Panc1 (cell line): Measurements from ENCODE around the gene OR5AK2. TPM values are rescaled to one million over a fixed set of nuclear protein-coding genes. Genes with fewer than 3 reads are reported as not detected.

ENCODE experiments used
- ATAC-seq: fragments of 200-7000 bp; cut with Tn5 transposase; 2 replicates; pipeline ENCODE4 v1.9.1; 2020; ENCODE audit warnings: mild to moderate bottlenecking, moderate library complexity
- BruUV-seq: library from RNA; stranded (reverse); fragments of 400-500 nt; replicated peaks from 2 replicates; lab custom pipeline; 2021; lab: Mats Ljungman, UMichigan
- CTCF ChIA-PET: fragments of 300-600 bp; sonication (Branson Sonifier 250); formaldehyde crosslinking; loops from one replicate; lab custom pipeline; 2022; ENCODE audit warnings: antibody characterized with exemption; lab: Charles Lee
- POLR2A ChIA-PET: fragments of 300-600 bp; sonication (Branson Sonifier 250); formaldehyde crosslinking; loops from one replicate; lab custom pipeline; 2022; ENCODE audit warnings: antibody characterized with exemption; lab: Charles Lee
- DNase-seq: peaks from one replicate; pipeline ENCODE4 v3.0.0-alpha.2; 2010; ENCODE audit warnings: low read depth, low spot score
- H3K27ac ChIP-seq: 2 replicates; pipeline ENCODE4 v1.5.1; 2011; ENCODE audit warnings: mild to moderate bottlenecking, low read length, inconsistent platforms
- H3K27me3 ChIP-seq: fragments of 200-500 bp; sonication (Bioruptor generic); 2 replicates; pipeline ENCODE4 v1.6.0; 2014; ENCODE audit warnings: low read length, inconsistent platforms; ENCODE audit not compliant: control insufficient read depth, insufficient read depth
- H3K36me3 ChIP-seq: fragments of 200-500 bp; sonication (Bioruptor generic); 2 replicates; pipeline ENCODE4 v1.5.1; 2014; ENCODE audit warnings: inconsistent platforms, mild to moderate bottlenecking, low read length, moderate library complexity; ENCODE audit not compliant: control insufficient read depth, insufficient read depth
- H3K4me1 ChIP-seq: 2 replicates; pipeline ENCODE4 v1.5.1; 2011; ENCODE audit warnings: inconsistent platforms, mild to moderate bottlenecking, low read length, moderate library complexity; ENCODE audit not compliant: control insufficient read depth, insufficient read depth
- H3K4me3 ChIP-seq, 2 experiments: 2 replicates each; pipeline ENCODE4 v1.5.1; 2011 to 2012; ENCODE audit warnings: low read depth in 2 of 2, low read length in 2 of 2, mild to moderate bottlenecking in 2 of 2, inconsistent platforms in 1 of 2, moderate library complexity in 1 of 2
- H3K9me3 ChIP-seq: fragments of 200-500 bp; sonication (Bioruptor generic); 2 replicates; pipeline ENCODE4 v1.5.1; 2014; ENCODE audit warnings: low read depth, mild to moderate bottlenecking, inconsistent platforms, low read length, moderate library complexity; ENCODE audit not compliant: control insufficient read depth, insufficient read depth
- CTCF ChIP-seq: fragments of 450-650 bp; IDR thresholded peaks from 2 replicates; pipeline ENCODE4 v1.5.1; 2017; ENCODE audit warnings: mild to moderate bottlenecking
- POLR2AphosphoS5 ChIP-seq: IDR thresholded peaks from 2 replicates; pipeline ENCODE4 v1.6.1; 2012; ENCODE audit warnings: mild to moderate bottlenecking, low read depth, low read length, moderate library complexity
- REST ChIP-seq, 2 experiments: IDR thresholded peaks; 2 replicates each; pipeline ENCODE4 v1.6.1; 2011 to 2012; ENCODE audit warnings: low read depth in 2 of 2, control low read depth in 1 of 2, low read length in 1 of 2, mild to moderate bottlenecking in 1 of 2, moderate library complexity in 1 of 2; ENCODE audit not compliant: insufficient read depth in 1 of 2
- SIN3A ChIP-seq: IDR thresholded peaks from 2 replicates; pipeline ENCODE4 v1.6.1; 2012; ENCODE audit warnings: low read depth, mild to moderate bottlenecking, low read length, moderate library complexity, borderline replicate concordance; ENCODE audit not compliant: insufficient read depth
- TCF7L2 ChIP-seq: IDR thresholded peaks from 2 replicates; pipeline ENCODE4 v1.6.1; 2011; ENCODE audit warnings: mild to moderate bottlenecking, low read depth, low read length, inconsistent platforms
- in situ Hi-C: cut with HindIII; loops from 2 replicates; pipeline ENCODE4 v1.10.0; 2016; ENCODE audit warnings: low sequenced_read_pairs, low pct_unique_long_range_greater_than_20kb
- intact Hi-C: fragments of 100-400 bp; cut with micrococcal nuclease; formaldehyde crosslinking; loops from one replicate; pipeline ENCODE4 v1.10.0; 2022; ENCODE audit not compliant: unreplicated experiment
- total RNA-seq: library from RNA; stranded (reverse); gene quantifications from one replicate; pipeline ENCODE4 v1.2.1, GENCODE V29; 2021; ENCODE audit not compliant: unreplicated experiment

OR5AK2 gene
- total RNA-seq, 1 experiment from 2014 or later = not detected

GRCh38 chr11:57008373-57008772 lies 19.7 kb downstream of the OR5AK2 start:
- ATAC-seq (no peak), DNase-seq (no peak)
- no peak overlapping the region for H3K27ac ChIP-seq
- H3K9me3 ChIP-seq = no peaks in the 10 kb centered on the region
- H3K36me3 ChIP-seq = no peaks in the 10 kb centered on the region
- TF ChIP-seq CTCF = no peak
- no peak for TF ChIP-seq SIN3A
- no peak for TF ChIP-seq TCF7L2
- TF ChIP-seq REST (IDR thresholded peaks at IDR 0.05; ENCODE audit: insufficient read depth in 1 of 2, low read depth in 2 of 2, low read length in 1 of 2) = no peak
- no peak for TF ChIP-seq POLR2AphosphoS5
- POLR2A ChIA-PET = no interaction called here
- BruUV-seq = no TSS peak
- H3K4me1 ChIP-seq = no peaks in the 10 kb centered on the region
- intact Hi-C loops (no loop called here), in situ Hi-C loops (no loop called here)
- H3K27me3 ChIP-seq = no peaks in the 10 kb centered on the region
- CTCF ChIA-PET = no interaction called here
- H3K4me3 ChIP-seq = no peak overlapping the region

GRCh38 chr11:57015679-57016078 lies 27.0 kb downstream of the OR5AK2 start:
- ATAC-seq = no peak
- Histone ChIP-seq H3K4me3 (no peak overlapping the region), H3K4me1 (no peaks in the 10 kb centered on the region), H3K36me3 (no peaks in the 10 kb centered on the region), H3K27ac (no peak overlapping the region), H3K27me3 (no peaks in the 10 kb centered on the region), H3K9me3 (no peaks in the 10 kb centered on the region)
- no peak for DNase-seq
- TF ChIP-seq CTCF (no peak), POLR2AphosphoS5 (no peak), TCF7L2 (no peak), SIN3A (no peak), REST (IDR thresholded peaks at IDR 0.05; ENCODE audit: insufficient read depth in 1 of 2, low read depth in 2 of 2, low read length in 1 of 2) (no peak)
- no TSS peak for BruUV-seq
- ChIA-PET CTCF (no interaction called here), POLR2A (no interaction called here)
- intact Hi-C loops (no loop called here), in situ Hi-C loops (no loop called here)
